GM23338 (cell line): ENCODE results near the gene NPFF. TPM values are rescaled to one million over a fixed set of nuclear protein-coding genes. Genes with fewer than 3 reads are reported as not detected.

Source experiments
- ATAC-seq: fragments of 200-7000 bp; cut with Tn5 transposase; 3 replicates; pipeline ENCODE4 v1.9.1; 2020
- DNase-seq: peaks from one replicate; pipeline ENCODE4 v3.0.0-alpha.2; 2015; ENCODE audit warnings: low spot score
- H2AFZ ChIP-seq: fragments of 200-600 bp; sonication (generic); 2 replicates; pipeline ENCODE4 v1.8.0; 2016; ENCODE audit warnings: antibody characterized with exemption, mild to moderate bottlenecking, moderate library complexity
- H3F3A ChIP-seq: fragments of 200-600 bp; sonication (generic); replicated peaks from 2 replicates; pipeline ENCODE4 v1.8.0; 2017; ENCODE audit warnings: antibody characterized with exemption, mixed run types, low read depth
- H3K27ac ChIP-seq: fragments of 200-600 bp; sonication (generic); 2 replicates; pipeline ENCODE4 v1.6.1; 2016; ENCODE audit warnings: low read depth
- H3K27me3 ChIP-seq: fragments of 200-600 bp; sonication (generic); 2 replicates; pipeline ENCODE4 v1.8.0; 2016; ENCODE audit warnings: mild to moderate bottlenecking, mixed run types, moderate library complexity; ENCODE audit not compliant: insufficient read depth
- H3K36me3 ChIP-seq: fragments of 200-600 bp; sonication (generic); 2 replicates; pipeline ENCODE4 v1.8.0; 2016; ENCODE audit warnings: mild to moderate bottlenecking; ENCODE audit not compliant: insufficient read depth
- H3K4me1 ChIP-seq: fragments of 200-600 bp; sonication (generic); 2 replicates; pipeline ENCODE4 v1.8.0; 2016; ENCODE audit warnings: mild to moderate bottlenecking, moderate library complexity; ENCODE audit not compliant: insufficient read depth
- H3K4me2 ChIP-seq: fragments of 200-600 bp; sonication (generic); 2 replicates; pipeline ENCODE4 v1.7.1; 2017; ENCODE audit warnings: mixed run types
- H3K4me3 ChIP-seq: fragments of 200-600 bp; sonication (generic); 2 replicates; pipeline ENCODE4 v1.6.1; 2016; ENCODE audit warnings: mixed run types
- H3K79me2 ChIP-seq: fragments of 200-600 bp; sonication (generic); replicated peaks from 2 replicates; pipeline ENCODE4 v1.8.0; 2017; ENCODE audit warnings: mild to moderate bottlenecking; ENCODE audit not compliant: insufficient read depth
- H3K9me2 ChIP-seq: fragments of 200-600 bp; sonication (generic); 2 replicates; pipeline ENCODE4 v1.8.0; 2017; ENCODE audit not compliant: insufficient read depth
- H4K20me1 ChIP-seq: fragments of 200-600 bp; sonication (generic); replicated peaks from 2 replicates; pipeline ENCODE4 v1.8.0; 2017; ENCODE audit warnings: mild to moderate bottlenecking; ENCODE audit not compliant: insufficient read depth
- H3K27ac Mint-ChIP-seq: 2 replicates; pipeline ENCODE4 v1.8.0; 2020; ENCODE audit warnings: inconsistent platforms, mild to moderate bottlenecking, moderate library complexity, mixed read lengths
- H3K27me3 Mint-ChIP-seq: 3 replicates; pipeline ENCODE4 v1.8.0; 2022; ENCODE audit warnings: low read depth, mild to moderate bottlenecking, moderate library complexity, mixed read lengths, inconsistent platforms; ENCODE audit not compliant: insufficient read depth, poor library complexity
- H3K36me3 Mint-ChIP-seq: 3 replicates; pipeline ENCODE4 v1.8.0; 2021; ENCODE audit warnings: low read depth, mild to moderate bottlenecking, inconsistent platforms, moderate library complexity, mixed read lengths
- H3K4me1 Mint-ChIP-seq: 3 replicates; pipeline ENCODE4 v1.8.0; 2020; ENCODE audit warnings: mild to moderate bottlenecking, inconsistent platforms, mixed read lengths
- H3K4me3 Mint-ChIP-seq: 3 replicates; pipeline ENCODE4 v1.8.0; 2021; ENCODE audit warnings: moderate library complexity, mild to moderate bottlenecking, inconsistent platforms, mixed read lengths
- H3K9me3 Mint-ChIP-seq: 3 replicates; pipeline ENCODE4 v1.8.0; 2020; ENCODE audit warnings: moderate library complexity, mild to moderate bottlenecking, inconsistent platforms, mixed read lengths
- CREB1 ChIP-seq: fragments of 250-450 bp; sonication (Bioruptor Pico); IDR thresholded peaks from 2 replicates; pipeline ENCODE4 v1.5.0; 2020; ENCODE audit warnings: low read depth, mild to moderate bottlenecking, moderate library complexity
- EZH2 ChIP-seq: fragments of 200-600 bp; sonication (generic); IDR thresholded peaks from one replicate; pipeline ENCODE4 v1.8.0; 2017; ENCODE audit warnings: antibody characterized with exemption, mild to moderate bottlenecking, low read depth; ENCODE audit not compliant: unreplicated experiment
- EZH2phosphoT487 ChIP-seq: fragments of 200-600 bp; sonication (generic); IDR thresholded peaks from one replicate; pipeline ENCODE4 v1.8.1; 2018; ENCODE audit warnings: antibody characterized with exemption; ENCODE audit not compliant: unreplicated experiment
- JUNB ChIP-seq: IDR thresholded peaks from one replicate; pipeline ENCODE4 v1.6.1; 2016; ENCODE audit warnings: antibody characterized with exemption; ENCODE audit not compliant: unreplicated experiment
- NANOG ChIP-seq: IDR thresholded peaks from 2 replicates; pipeline ENCODE4 v1.6.1; 2016; ENCODE audit warnings: antibody characterized with exemption, borderline replicate concordance
- POLR2AphosphoS5 ChIP-seq: IDR thresholded peaks from 2 replicates; pipeline ENCODE4 v1.6.1; 2016; ENCODE audit warnings: antibody characterized with exemption, low read depth
- STAT1 ChIP-seq: IDR thresholded peaks from one replicate; pipeline ENCODE4 v1.6.1; 2016; ENCODE audit warnings: antibody characterized with exemption; ENCODE audit not compliant: unreplicated experiment
- ZNF114 ChIP-seq: fragments of 250-450 bp; sonication (Bioruptor Pico); IDR thresholded peaks from 2 replicates; pipeline ENCODE4 v1.5.0; 2020; ENCODE audit warnings: mild to moderate bottlenecking, moderate library complexity
- ZNF331 ChIP-seq: fragments of 250-450 bp; sonication (Bioruptor Pico); IDR thresholded peaks from 2 replicates; pipeline ENCODE4 v1.5.0; 2020; ENCODE audit warnings: low read depth, mild to moderate bottlenecking, moderate library complexity
- polyA plus RNA-seq: library from polyadenylated mRNA; unstranded; fragments of >200 nt; fragmentation: Nextera tagmentation; extraction: Ambion mirVana; gene quantifications from 2 replicates; pipeline ENCODE4 v1.2.1, GENCODE V29; 2016
- total RNA-seq: library from RNA; depleted of rRNA; stranded (reverse); fragments of >200 nt; shearing (Covaris generic); gene quantifications from 2 replicates; pipeline ENCODE4 v1.2.3, GENCODE V29; 2014
- TF ChIP-seq, protein P1 (sequence below): IDR thresholded peaks from one replicate; pipeline ENCODE4 v1.6.1; 2018; ENCODE audit warnings: antibody characterized with exemption; ENCODE audit not compliant: unreplicated experiment
- TF ChIP-seq, protein P2 (sequence below): IDR thresholded peaks from 2 replicates; pipeline ENCODE4 v1.6.1; 2016; ENCODE audit warnings: antibody characterized with exemption
- TF ChIP-seq, protein P3 (sequence below), 2 experiments: fragments of 200-600 bp in 1 of 2; sonication (generic) in 1 of 2; conservative IDR thresholded peaks; 2 replicates each; pipeline versions ENCODE4 v1.5.1 to v1.6.1; 2016 to 2017; ENCODE audit warnings: antibody characterized with exemption in 2 of 2, low read depth in 2 of 2, mild to moderate bottlenecking in 2 of 2, moderate library complexity in 1 of 2
- TF ChIP-seq, protein P4 (sequence below): fragments of 250-450 bp; sonication (Bioruptor Pico); IDR thresholded peaks from 2 replicates; pipeline ENCODE4 v1.5.0; 2020; ENCODE audit warnings: mild to moderate bottlenecking, moderate library complexity

Gene NPFF
- total and polyA plus RNA-seq, 2 experiments from 2014 or later = 0.69 to 0.71 TPM

DNA sequence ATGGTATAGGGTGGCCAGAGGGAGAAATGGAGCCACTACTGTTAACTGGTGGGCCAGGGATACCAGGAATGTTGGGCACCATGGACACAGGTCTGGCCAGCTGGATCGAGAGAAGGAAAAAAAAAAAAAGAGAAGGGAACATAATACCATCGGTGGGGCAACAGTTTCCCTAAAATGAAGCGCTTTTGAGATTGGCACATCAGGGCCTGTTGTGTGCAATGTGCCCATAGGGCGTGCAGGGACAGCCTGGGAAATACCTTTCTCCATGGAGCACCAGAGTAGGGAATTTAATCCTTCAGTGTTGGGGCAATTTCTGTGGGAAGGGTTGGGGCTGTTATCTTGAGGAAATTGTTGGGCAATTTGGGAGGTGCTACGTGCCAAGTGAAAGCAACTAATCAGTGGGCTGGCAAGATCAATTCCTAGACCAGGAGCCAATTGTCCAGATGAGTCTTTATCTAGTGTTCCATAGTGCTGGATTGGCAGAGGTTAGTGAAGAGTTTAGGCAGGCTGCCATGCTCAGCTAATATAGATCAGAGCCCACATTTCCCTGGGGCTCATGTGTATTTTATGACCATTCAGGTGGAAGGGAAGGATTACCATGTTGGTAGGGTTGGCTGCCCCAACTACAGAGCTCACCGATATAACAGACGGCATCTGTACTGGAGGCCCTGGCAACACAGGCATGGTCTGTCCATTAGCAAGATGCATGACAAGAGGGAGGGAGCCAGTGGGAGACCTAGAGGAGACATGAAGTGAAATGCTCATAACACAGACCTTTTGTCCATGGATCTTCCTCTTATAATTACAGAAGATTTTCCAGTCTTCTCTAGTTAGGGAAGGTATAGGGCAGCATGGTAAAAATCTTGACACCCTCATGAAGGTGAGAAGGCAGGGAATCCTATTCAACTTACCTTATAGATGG is 25.5 kb upstream of the NPFF start:
- no peak for DNase-seq
- Mint-ChIP-seq H3K4me1 (no peaks in the 10 kb centered on the region), H3K4me3 (no peak overlapping the region), H3K27ac (no peak overlapping the region), H3K36me3 (peaks cover 17% of the 10 kb centered on the region), H3K27me3 (peaks cover 2% of the 10 kb centered on the region), H3K9me3 (no peaks in the 10 kb centered on the region)
- Histone ChIP-seq H2AFZ (no peak overlapping the region), H3K4me1 (no peaks in the 10 kb centered on the region), H3K27me3 (no peaks in the 10 kb centered on the region), H3K4me2 (no peak overlapping the region), H3K9me2 (no peaks in the 10 kb centered on the region), H4K20me1 (no peaks in the 10 kb centered on the region), H3F3A (no peaks in the 10 kb centered on the region), H3K36me3 (peaks cover 11% of the 10 kb centered on the region), H3K4me3 (no peak overlapping the region), H3K79me2 (no peaks in the 10 kb centered on the region), H3K27ac (no peak overlapping the region)
- no peak for ATAC-seq
- TF ChIP-seq EZH2 (no peak), STAT1 (no peak), JUNB (no peak), ZNF331 (no peak), POLR2AphosphoS5 (no peak), EZH2phosphoT487 (no peak), ZNF114 (no peak), NANOG (no peak), CREB1 (no peak)
- TF ChIP-seq, protein P1, sequence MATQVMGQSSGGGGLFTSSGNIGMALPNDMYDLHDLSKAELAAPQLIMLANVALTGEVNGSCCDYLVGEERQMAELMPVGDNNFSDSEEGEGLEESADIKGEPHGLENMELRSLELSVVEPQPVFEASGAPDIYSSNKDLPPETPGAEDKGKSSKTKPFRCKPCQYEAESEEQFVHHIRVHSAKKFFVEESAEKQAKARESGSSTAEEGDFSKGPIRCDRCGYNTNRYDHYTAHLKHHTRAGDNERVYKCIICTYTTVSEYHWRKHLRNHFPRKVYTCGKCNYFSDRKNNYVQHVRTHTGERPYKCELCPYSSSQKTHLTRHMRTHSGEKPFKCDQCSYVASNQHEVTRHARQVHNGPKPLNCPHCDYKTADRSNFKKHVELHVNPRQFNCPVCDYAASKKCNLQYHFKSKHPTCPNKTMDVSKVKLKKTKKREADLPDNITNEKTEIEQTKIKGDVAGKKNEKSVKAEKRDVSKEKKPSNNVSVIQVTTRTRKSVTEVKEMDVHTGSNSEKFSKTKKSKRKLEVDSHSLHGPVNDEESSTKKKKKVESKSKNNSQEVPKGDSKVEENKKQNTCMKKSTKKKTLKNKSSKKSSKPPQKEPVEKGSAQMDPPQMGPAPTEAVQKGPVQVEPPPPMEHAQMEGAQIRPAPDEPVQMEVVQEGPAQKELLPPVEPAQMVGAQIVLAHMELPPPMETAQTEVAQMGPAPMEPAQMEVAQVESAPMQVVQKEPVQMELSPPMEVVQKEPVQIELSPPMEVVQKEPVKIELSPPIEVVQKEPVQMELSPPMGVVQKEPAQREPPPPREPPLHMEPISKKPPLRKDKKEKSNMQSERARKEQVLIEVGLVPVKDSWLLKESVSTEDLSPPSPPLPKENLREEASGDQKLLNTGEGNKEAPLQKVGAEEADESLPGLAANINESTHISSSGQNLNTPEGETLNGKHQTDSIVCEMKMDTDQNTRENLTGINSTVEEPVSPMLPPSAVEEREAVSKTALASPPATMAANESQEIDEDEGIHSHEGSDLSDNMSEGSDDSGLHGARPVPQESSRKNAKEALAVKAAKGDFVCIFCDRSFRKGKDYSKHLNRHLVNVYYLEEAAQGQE = no peak
- TF ChIP-seq, protein P2, sequence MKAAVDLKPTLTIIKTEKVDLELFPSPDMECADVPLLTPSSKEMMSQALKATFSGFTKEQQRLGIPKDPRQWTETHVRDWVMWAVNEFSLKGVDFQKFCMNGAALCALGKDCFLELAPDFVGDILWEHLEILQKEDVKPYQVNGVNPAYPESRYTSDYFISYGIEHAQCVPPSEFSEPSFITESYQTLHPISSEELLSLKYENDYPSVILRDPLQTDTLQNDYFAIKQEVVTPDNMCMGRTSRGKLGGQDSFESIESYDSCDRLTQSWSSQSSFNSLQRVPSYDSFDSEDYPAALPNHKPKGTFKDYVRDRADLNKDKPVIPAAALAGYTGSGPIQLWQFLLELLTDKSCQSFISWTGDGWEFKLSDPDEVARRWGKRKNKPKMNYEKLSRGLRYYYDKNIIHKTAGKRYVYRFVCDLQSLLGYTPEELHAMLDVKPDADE = no peak
- TF ChIP-seq, protein P3, sequence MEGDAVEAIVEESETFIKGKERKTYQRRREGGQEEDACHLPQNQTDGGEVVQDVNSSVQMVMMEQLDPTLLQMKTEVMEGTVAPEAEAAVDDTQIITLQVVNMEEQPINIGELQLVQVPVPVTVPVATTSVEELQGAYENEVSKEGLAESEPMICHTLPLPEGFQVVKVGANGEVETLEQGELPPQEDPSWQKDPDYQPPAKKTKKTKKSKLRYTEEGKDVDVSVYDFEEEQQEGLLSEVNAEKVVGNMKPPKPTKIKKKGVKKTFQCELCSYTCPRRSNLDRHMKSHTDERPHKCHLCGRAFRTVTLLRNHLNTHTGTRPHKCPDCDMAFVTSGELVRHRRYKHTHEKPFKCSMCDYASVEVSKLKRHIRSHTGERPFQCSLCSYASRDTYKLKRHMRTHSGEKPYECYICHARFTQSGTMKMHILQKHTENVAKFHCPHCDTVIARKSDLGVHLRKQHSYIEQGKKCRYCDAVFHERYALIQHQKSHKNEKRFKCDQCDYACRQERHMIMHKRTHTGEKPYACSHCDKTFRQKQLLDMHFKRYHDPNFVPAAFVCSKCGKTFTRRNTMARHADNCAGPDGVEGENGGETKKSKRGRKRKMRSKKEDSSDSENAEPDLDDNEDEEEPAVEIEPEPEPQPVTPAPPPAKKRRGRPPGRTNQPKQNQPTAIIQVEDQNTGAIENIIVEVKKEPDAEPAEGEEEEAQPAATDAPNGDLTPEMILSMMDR (conservative IDR thresholded peaks at IDR 0.05; ENCODE audit: low read depth in 2 of 2) = no peak
- TF ChIP-seq, protein P4, sequence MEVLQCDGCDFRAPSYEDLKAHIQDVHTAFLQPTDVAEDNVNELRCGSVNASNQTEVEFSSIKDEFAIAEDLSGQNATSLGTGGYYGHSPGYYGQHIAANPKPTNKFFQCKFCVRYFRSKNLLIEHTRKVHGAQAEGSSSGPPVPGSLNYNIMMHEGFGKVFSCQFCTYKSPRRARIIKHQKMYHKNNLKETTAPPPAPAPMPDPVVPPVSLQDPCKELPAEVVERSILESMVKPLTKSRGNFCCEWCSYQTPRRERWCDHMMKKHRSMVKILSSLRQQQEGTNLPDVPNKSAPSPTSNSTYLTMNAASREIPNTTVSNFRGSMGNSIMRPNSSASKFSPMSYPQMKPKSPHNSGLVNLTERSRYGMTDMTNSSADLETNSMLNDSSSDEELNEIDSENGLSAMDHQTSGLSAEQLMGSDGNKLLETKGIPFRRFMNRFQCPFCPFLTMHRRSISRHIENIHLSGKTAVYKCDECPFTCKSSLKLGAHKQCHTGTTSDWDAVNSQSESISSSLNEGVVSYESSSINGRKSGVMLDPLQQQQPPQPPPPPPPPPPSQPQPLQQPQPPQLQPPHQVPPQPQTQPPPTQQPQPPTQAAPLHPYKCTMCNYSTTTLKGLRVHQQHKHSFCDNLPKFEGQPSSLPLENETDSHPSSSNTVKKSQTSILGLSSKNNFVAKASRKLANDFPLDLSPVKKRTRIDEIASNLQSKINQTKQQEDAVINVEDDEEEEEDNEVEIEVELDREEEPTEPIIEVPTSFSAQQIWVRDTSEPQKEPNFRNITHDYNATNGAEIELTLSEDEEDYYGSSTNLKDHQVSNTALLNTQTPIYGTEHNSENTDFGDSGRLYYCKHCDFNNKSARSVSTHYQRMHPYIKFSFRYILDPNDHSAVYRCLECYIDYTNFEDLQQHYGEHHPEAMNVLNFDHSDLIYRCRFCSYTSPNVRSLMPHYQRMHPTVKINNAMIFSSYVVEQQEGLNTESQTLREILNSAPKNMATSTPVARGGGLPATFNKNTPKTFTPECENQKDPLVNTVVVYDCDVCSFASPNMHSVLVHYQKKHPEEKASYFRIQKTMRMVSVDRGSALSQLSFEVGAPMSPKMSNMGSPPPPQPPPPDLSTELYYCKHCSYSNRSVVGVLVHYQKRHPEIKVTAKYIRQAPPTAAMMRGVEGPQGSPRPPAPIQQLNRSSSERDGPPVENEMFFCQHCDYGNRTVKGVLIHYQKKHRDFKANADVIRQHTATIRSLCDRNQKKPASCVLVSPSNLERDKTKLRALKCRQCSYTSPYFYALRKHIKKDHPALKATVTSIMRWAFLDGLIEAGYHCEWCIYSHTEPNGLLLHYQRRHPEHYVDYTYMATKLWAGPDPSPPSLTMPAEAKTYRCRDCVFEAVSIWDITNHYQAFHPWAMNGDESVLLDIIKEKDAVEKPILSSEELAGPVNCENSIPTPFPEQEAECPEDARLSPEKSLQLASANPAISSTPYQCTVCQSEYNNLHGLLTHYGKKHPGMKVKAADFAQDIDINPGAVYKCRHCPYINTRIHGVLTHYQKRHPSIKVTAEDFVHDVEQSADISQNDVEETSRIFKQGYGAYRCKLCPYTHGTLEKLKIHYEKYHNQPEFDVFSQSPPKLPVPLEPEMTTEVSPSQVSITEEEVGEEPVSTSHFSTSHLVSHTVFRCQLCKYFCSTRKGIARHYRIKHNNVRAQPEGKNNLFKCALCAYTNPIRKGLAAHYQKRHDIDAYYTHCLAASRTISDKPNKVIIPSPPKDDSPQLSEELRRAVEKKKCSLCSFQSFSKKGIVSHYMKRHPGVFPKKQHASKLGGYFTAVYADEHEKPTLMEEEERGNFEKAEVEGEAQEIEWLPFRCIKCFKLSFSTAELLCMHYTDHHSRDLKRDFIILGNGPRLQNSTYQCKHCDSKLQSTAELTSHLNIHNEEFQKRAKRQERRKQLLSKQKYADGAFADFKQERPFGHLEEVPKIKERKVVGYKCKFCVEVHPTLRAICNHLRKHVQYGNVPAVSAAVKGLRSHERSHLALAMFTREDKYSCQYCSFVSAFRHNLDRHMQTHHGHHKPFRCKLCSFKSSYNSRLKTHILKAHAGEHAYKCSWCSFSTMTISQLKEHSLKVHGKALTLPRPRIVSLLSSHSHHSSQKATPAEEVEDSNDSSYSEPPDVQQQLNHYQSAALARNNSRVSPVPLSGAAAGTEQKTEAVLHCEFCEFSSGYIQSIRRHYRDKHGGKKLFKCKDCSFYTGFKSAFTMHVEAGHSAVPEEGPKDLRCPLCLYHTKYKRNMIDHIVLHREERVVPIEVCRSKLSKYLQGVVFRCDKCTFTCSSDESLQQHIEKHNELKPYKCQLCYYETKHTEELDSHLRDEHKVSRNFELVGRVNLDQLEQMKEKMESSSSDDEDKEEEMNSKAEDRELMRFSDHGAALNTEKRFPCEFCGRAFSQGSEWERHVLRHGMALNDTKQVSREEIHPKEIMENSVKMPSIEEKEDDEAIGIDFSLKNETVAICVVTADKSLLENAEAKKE (CRISPR knock-in tag) = no peak
